HepG2 (cell line): ENCODE data around the gene CIITA. TPM values are rescaled to one million over a fixed set of nuclear protein-coding genes. Genes with fewer than 3 reads are reported as not detected.

Experiments used
- EP300 ChIP-seq, 3 experiments: sonication (generic) in 1 of 3; formaldehyde crosslinking in 1 of 3; IDR thresholded peaks; 2 replicates each; pipeline versions ENCODE4 v1.5.1 to v1.6.1; 2011 to 2020; ENCODE audit warnings: low read depth in 2 of 3, low read length in 2 of 3, borderline replicate concordance in 1 of 3, improper control_type of control experiment in 1 of 3, mild to moderate bottlenecking in 1 of 3, missing genetic modification reagents in 1 of 3, moderate library complexity in 1 of 3
- GTF2F1 ChIP-seq: fragments of 150-350 bp; IDR thresholded peaks from 2 replicates; pipeline ENCODE4 v1.6.1; 2014; ENCODE audit warnings: low read length
- HOXA5 ChIP-seq: sonication (generic); formaldehyde crosslinking; IDR thresholded peaks from 2 replicates; pipeline ENCODE4 v1.4.0; 2020; ENCODE audit warnings: missing genetic modification reagents
- KMT2A ChIP-seq: sonication (generic); formaldehyde crosslinking; IDR thresholded peaks from 2 replicates; pipeline ENCODE4 v1.4.0; 2020; ENCODE audit warnings: missing genetic modification reagents
- MAFK ChIP-seq, 2 experiments: IDR thresholded peaks in 1 of 2; conservative IDR thresholded peaks in 1 of 2; 2 replicates each; pipeline ENCODE4 v1.6.1; 2011; ENCODE audit warnings: improper control_type of control experiment in 2 of 2, low read length in 2 of 2
- MLLT10 ChIP-seq: sonication (generic); formaldehyde crosslinking; IDR thresholded peaks from 2 replicates; pipeline ENCODE4 v1.4.0; 2020; ENCODE audit warnings: missing genetic modification reagents
- ZNF232 ChIP-seq: sonication (generic); formaldehyde crosslinking; IDR thresholded peaks from 2 replicates; pipeline ENCODE4 v1.4.0; 2020; ENCODE audit warnings: missing genetic modification reagents, borderline replicate concordance
- ZNF264 ChIP-seq: sonication (generic); formaldehyde crosslinking; IDR thresholded peaks from 2 replicates; pipeline ENCODE4 v1.4.0; 2020; ENCODE audit warnings: missing genetic modification reagents
- ZNF383 ChIP-seq: sonication (generic); formaldehyde crosslinking; IDR thresholded peaks from 2 replicates; pipeline ENCODE4 v1.4.0; 2020; ENCODE audit warnings: missing genetic modification reagents, mild to moderate bottlenecking, borderline replicate concordance
- ZNF543 ChIP-seq: sonication (generic); formaldehyde crosslinking; IDR thresholded peaks from 2 replicates; pipeline ENCODE4 v1.4.0; 2020; ENCODE audit warnings: mild to moderate bottlenecking, missing genetic modification reagents
- ZNF589 ChIP-seq: sonication (generic); formaldehyde crosslinking; conservative IDR thresholded peaks from 2 replicates; pipeline ENCODE4 v1.8.0; 2022; ENCODE audit warnings: mild to moderate bottlenecking, moderate library complexity, missing genetic modification reagents
- ZNF660 ChIP-seq: sonication (generic); formaldehyde crosslinking; IDR thresholded peaks from 2 replicates; pipeline ENCODE4 v1.5.1; 2020; ENCODE audit warnings: mild to moderate bottlenecking, low read depth, missing genetic modification reagents, borderline replicate concordance
- ZNF792 ChIP-seq: IDR thresholded peaks from 2 replicates; pipeline ENCODE4 v1.6.1; 2016
- polyA plus RNA-seq, 8 experiments: library from polyadenylated mRNA; depleted of rRNA in 3 of 8; stranded (reverse) in 7 of 8; unstranded in 1 of 8; fragments of >200 nt; fragmentation: Illumina TruSeq in 4 of 8; extraction: Trizol in 4 of 8; gene quantifications; 2 replicates each; pipeline versions ENCODE4 v1.2.1 to v1.2.3, GENCODE V29; 2011 to 2016; ENCODE audit warnings: low read depth in 4 of 8, missing spikeins in 1 of 8, mixed read lengths in 1 of 8; ENCODE audit not compliant: insufficient read depth in 1 of 8
- total RNA-seq, 5 experiments: library from RNA; depleted of rRNA; stranded (reverse); fragments of >200 nt; fragmentation: Illumina TruSeq; extraction: Trizol; gene quantifications; 2 replicates each; pipeline ENCODE4 v1.2.3, GENCODE V29; 2016; ENCODE audit warnings: low read depth in 1 of 5
- TF ChIP-seq, protein P1 (sequence below): IDR thresholded peaks from 2 replicates; pipeline ENCODE4 v1.6.1; 2018; ENCODE audit warnings: missing genetic modification reagents
- TF ChIP-seq, protein P2 (sequence below): sonication (generic); formaldehyde crosslinking; IDR thresholded peaks from 2 replicates; pipeline ENCODE4 v1.8.1; 2022; ENCODE audit warnings: low read depth, mild to moderate bottlenecking, missing genetic modification reagents
- TF ChIP-seq, protein P3 (sequence below): sonication (generic); formaldehyde crosslinking; conservative IDR thresholded peaks from 2 replicates; pipeline ENCODE4 v1.4.0; 2020; ENCODE audit warnings: missing genetic modification reagents
- TF ChIP-seq, protein P4 (sequence below): sonication (generic); formaldehyde crosslinking; IDR thresholded peaks from 2 replicates; pipeline ENCODE4 v1.8.0; 2022; ENCODE audit warnings: mild to moderate bottlenecking, missing genetic modification reagents
- TF ChIP-seq, protein P5 (sequence below): sonication (generic); formaldehyde crosslinking; IDR thresholded peaks from 2 replicates; pipeline ENCODE4 v1.5.1; 2020; ENCODE audit warnings: missing genetic modification reagents, mild to moderate bottlenecking, borderline replicate concordance

CIITA gene
- total and polyA plus RNA-seq, 2 of the 13 experiments (the other 11 are each of a cell fraction or from before 2014, with no cell fraction given): 0.08 to 0.09 TPM

DNA sequence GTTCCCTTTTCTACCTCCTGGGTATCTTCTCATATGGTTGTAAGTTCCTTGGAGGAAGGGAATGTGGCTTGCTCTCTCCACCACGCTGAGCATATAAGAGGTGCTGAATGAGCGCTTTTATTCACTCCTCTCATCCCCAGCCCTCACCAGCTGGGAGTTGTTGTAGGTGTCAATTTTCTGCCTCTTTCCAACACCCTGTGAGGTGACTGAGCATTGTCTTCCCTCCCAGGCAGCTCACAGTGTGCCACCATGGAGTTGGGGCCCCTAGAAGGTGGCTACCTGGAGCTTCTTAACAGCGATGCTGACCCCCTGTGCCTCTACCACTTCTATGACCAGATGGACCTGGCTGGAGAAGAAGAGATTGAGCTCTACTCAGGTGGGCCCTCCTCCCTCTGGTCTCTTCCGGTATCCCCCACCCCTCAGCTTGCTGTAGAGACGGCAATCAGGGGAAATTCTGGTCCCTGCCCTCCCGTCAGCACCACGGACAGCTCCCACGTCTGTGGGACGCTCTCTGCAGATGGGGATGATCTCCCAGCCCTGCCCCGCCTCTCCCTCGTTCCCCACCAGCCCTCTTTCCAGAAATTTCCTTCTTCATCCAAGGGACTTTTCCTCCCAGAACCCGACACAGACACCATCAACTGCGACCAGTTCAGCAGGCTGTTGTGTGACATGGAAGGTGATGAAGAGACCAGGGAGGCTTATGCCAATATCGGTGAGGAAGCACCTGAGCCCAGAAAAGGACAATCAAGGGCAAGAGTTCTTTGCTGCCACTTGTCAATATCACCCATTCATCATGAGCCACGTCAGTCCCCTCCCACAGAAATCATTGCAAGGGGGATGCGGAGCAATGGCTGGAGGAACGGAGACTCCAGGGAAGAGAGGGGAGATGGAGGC lies 18.3 kb downstream of the CIITA start (continued):
- TF ChIP-seq EP300 (IDR thresholded peaks at IDR 0.05; ENCODE audit: low read depth in 2 of 2, low read length in 2 of 2) (no peak), EP300 (CRISPR knock-in tag; IDR thresholded peaks at IDR 0.05; ENCODE audit: borderline replicate concordance) (no peak), KMT2A (CRISPR knock-in tag) (peak; percentile 57; the same call in 1 of the 2 replicates), ZNF589 (CRISPR knock-in tag) (peak; percentile 95), MLLT10 (CRISPR knock-in tag) (no peak), ZNF383 (no peak), ZNF232 (CRISPR knock-in tag) (peak; percentile 98), ZNF264 (CRISPR knock-in tag) (peak; percentile 84; the same call in 1 of the 2 replicates), ZNF660 (CRISPR knock-in tag) (peak; percentile 85; the same call in 1 of the 2 replicates), MAFK (conservative IDR thresholded peaks at IDR 0.05 in 1 of 2, IDR thresholded peaks at IDR 0.05 in 1 of 2; ENCODE audit: low read length in 2 of 2) (peak; percentile 2 to 20; a peak in 2 of 4 replicates), GTF2F1 (no peak), ZNF792 (peak; percentile 97), ZNF543 (CRISPR knock-in tag) (peak; percentile 78), HOXA5 (CRISPR knock-in tag) (peak; percentile 98)
- TF ChIP-seq, protein P1, sequence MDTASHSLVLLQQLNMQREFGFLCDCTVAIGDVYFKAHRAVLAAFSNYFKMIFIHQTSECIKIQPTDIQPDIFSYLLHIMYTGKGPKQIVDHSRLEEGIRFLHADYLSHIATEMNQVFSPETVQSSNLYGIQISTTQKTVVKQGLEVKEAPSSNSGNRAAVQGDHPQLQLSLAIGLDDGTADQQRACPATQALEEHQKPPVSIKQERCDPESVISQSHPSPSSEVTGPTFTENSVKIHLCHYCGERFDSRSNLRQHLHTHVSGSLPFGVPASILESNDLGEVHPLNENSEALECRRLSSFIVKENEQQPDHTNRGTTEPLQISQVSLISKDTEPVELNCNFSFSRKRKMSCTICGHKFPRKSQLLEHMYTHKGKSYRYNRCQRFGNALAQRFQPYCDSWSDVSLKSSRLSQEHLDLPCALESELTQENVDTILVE (CRISPR knock-in tag): peak; percentile 89
- TF ChIP-seq, protein P2, sequence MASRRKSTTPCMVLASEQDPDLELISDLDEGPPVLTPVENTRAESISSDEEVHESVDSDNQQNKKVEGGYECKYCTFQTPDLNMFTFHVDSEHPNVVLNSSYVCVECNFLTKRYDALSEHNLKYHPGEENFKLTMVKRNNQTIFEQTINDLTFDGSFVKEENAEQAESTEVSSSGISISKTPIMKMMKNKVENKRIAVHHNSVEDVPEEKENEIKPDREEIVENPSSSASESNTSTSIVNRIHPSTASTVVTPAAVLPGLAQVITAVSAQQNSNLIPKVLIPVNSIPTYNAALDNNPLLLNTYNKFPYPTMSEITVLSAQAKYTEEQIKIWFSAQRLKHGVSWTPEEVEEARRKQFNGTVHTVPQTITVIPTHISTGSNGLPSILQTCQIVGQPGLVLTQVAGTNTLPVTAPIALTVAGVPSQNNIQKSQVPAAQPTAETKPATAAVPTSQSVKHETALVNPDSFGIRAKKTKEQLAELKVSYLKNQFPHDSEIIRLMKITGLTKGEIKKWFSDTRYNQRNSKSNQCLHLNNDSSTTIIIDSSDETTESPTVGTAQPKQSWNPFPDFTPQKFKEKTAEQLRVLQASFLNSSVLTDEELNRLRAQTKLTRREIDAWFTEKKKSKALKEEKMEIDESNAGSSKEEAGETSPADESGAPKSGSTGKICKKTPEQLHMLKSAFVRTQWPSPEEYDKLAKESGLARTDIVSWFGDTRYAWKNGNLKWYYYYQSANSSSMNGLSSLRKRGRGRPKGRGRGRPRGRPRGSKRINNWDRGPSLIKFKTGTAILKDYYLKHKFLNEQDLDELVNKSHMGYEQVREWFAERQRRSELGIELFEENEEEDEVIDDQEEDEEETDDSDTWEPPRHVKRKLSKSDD (CRISPR knock-in tag): no peak
- TF ChIP-seq, protein P3, sequence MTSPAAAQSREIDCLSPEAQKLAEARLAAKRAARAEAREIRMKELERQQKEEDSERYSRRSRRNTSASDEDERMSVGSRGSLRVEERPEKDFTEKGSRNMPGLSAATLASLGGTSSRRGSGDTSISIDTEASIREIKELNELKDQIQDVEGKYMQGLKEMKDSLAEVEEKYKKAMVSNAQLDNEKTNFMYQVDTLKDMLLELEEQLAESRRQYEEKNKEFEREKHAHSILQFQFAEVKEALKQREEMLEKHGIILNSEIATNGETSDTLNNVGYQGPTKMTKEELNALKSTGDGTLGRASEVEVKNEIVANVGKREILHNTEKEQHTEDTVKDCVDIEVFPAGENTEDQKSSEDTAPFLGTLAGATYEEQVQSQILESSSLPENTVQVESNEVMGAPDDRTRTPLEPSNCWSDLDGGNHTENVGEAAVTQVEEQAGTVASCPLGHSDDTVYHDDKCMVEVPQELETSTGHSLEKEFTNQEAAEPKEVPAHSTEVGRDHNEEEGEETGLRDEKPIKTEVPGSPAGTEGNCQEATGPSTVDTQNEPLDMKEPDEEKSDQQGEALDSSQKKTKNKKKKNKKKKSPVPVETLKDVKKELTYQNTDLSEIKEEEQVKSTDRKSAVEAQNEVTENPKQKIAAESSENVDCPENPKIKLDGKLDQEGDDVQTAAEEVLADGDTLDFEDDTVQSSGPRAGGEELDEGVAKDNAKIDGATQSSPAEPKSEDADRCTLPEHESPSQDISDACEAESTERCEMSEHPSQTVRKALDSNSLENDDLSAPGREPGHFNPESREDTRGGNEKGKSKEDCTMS (CRISPR knock-in tag): peak; percentile 96
- TF ChIP-seq, protein P4, sequence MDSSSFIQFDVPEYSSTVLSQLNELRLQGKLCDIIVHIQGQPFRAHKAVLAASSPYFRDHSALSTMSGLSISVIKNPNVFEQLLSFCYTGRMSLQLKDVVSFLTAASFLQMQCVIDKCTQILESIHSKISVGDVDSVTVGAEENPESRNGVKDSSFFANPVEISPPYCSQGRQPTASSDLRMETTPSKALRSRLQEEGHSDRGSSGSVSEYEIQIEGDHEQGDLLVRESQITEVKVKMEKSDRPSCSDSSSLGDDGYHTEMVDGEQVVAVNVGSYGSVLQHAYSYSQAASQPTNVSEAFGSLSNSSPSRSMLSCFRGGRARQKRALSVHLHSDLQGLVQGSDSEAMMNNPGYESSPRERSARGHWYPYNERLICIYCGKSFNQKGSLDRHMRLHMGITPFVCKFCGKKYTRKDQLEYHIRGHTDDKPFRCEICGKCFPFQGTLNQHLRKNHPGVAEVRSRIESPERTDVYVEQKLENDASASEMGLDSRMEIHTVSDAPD (CRISPR knock-in tag): no peak
- TF ChIP-seq, protein P5, sequence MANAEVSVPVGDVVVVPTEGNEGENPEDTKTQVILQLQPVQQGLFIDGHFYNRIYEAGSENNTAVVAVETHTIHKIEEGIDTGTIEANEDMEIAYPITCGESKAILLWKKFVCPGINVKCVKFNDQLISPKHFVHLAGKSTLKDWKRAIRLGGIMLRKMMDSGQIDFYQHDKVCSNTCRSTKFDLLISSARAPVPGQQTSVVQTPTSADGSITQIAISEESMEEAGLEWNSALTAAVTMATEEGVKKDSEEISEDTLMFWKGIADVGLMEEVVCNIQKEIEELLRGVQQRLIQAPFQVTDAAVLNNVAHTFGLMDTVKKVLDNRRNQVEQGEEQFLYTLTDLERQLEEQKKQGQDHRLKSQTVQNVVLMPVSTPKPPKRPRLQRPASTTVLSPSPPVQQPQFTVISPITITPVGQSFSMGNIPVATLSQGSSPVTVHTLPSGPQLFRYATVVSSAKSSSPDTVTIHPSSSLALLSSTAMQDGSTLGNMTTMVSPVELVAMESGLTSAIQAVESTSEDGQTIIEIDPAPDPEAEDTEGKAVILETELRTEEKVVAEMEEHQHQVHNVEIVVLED (CRISPR knock-in tag): 0 out of 2 replicates have a peak, but pooled peaks have one; percentile 28
